IPS DF 4.7 (cell line): Measurements from ENCODE around the gene FRAT1.

ENCODE experiments used
- DNase-seq: peaks from one replicate; pipeline ENCODE4 v3.0.0-alpha.2; 2013; ENCODE audit warnings: low spot score; ENCODE audit errors: extremely low read depth

FRAT1 gene

DNA sequence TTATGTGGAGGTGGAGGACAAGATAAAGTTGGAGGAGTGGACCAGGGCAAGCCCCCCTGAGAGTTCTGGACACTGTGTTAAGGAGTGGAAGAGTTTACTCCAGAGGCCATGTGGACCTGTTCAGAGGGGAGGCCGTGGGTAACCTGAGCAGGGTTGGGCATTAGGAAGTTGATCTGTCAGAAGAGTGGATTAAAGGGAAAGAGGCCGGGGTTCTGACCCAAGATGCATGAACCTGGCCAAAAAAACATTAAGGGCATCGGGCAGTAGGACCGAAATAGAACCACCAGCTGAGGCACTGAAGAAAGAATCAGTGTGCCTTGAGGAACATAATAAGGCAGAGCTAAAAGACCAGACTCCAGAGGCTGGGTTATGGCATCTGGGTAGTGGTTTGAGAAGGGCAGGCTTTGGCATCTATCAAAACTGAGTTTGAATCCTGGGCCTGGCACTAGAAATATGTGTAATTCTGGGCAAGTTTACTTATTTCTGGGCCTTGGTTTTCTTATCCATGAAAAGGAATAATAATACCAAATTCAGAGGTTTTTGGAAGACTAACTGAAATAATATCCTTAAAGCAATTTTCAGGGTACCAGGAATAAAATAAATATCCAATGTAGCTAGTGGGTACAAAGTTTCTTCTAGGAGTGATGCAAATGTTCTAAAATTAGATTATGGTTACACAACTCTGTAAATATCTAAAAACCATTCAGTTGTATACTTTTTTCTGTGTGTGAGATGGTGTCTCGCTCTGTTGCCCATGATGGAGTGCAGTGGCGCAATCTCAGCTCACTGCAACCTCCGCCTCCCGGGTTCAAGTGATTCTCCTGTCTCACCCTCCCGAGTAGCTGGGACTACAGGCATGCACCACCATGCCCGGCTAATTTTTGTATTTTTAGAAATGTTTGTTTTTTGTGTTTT lies 10.9 kb upstream of the FRAT1 start:
- DNase-seq, result no peak

GRCh38 chr10:97311111-97311626 lies 7.9 kb upstream of the FRAT1 start:
- DNase-seq, result no peak

- DNase-seq, result no peak
Measured at GRCh38 chr10:97312897-97313296, 6.2 kb upstream of the FRAT1 start.

GRCh38 chr10:97314671-97315070 lies 4.4 kb upstream of the FRAT1 start:
- no peak for DNase-seq

- no peak for DNase-seq
Measured at GRCh38 chr10:97319671-97320479, 804 bp downstream of the FRAT1 start.

DNA sequence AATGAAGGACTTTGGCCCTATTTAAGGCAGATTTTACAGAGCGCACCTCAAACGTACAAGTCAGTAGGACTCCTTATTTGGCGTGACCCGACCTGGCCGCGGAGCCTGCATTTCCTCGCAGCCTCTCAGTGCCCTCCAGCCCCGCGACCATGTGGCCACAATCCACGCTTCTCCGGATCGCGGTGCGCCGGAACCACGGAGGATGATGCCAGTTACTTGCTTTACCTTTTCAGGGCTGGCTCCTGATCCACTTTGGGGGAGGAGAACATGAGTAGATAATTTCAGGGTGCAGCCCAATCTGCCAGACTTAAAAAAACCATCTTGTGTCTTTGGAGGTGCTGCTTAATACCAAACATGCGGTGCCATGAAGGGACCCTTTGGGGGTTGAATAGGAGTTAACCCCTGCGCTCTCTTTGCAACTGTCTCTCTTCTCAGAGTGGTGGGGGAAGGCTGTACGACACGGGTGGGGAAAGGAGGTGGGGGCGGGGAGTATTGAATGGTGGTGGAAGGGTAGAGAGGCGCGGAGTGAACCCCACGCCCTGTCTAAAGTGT lies 1.5 kb downstream of the FRAT1 start:
- DNase-seq, result no peak

- no peak for DNase-seq
Measured at GRCh38 chr10:97321032-97321803, 2.1 kb downstream of the FRAT1 start.

DNA sequence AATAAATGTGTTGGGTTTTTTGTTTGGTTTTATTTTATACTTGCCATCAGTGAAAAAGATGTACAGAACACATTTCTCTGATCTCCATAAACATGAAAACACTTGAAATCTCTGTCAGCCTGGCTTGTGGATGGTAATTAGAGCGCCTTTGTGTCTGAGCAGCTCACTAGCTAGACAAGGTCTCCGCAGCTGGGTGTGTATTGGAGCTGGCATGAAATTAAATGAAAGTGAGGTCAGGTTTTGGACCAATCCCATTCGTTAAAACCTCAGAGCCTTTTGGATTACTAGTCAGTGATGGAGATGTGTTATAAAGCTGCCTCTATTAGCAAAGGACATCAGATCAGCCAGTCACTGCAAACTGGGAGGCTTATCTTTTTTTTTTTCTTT lies 2.7 kb downstream of the FRAT1 start:
- no peak for DNase-seq

DNA sequence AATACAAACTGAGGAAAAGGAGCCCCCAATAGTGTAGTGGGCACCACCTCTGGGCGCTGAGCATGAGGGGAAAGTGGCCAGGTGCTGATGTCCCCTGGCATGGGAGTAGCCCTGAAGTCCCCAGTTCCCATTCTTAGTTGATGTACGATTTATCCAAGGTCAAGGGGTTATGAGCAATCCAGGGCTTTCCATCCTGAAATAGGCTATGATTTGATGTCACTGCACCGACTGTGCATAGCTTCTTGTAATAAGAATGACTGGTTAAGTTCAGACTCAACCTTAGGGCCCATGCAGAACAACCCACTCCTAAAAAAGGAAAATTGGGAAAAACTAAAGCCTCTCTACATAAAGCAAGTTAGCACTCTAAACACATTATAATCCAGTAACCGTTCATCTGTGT lies 4.4 kb downstream of the FRAT1 start:
- DNase-seq, result no peak

DNA sequence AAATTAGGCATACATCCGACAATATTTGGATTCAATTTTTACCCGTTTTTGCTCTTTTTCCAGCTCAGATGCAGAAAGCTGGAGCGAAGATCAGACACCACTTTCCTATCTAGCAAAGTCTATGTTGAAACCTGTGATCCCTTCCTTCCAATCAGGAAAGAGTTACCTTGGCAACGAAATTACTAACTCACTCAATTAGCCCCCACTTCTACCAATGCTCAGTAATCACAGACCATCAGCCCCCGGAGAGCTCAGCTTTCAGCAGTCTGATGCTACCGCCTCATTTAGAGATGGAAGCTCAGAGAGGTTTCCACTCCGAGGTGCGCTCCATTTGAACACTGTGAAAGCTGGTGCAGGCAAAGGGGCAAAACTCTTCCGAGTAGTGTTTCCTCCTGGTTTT lies 6.7 kb downstream of the FRAT1 start:
- DNase-seq, result no peak

DNA sequence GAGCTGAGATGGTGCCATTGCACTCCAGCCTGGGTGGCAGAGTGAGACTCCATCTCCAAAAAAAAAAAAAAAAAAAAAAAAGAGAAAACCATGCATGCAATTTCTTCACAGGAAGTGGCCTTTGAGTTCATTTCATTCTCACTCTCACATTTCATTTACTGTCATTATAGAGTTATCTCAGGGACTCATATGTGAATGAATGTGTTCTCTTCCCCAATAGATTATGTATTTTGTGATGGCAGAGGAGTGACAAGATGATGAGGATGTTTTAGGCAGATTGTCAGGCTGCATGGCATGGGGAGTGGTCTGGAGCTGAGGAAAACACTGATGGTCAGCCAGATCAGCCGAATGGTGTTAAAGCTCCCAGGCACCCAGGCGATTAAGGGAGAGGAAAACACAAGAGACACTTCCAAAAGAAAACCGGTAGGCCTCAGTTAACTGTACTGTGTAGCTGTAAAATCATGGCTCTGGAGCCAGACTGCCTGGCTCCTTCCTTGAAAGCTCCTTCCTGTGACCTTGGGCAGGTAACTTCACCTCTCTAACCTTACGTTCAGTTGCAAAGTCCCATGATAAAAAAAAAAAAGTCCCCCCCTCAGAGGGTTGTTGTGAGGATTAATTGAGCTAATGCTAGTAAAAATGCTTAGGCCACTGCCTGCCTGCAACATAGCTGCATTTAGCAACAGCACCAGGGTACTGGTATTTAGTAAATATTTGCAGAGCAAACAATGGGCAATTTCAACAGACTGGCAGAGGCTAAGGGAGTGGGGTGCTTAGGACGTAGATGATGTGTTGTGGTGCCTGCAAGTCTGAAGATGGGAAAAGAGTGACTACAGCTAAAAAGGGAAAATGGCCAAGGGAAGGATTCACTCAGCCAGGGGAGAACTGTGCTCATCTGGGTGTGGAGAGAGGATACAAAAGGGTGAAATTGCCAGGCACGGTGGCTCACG lies 8.6 kb downstream of the FRAT1 start:
- DNase-seq, result no peak

DNA sequence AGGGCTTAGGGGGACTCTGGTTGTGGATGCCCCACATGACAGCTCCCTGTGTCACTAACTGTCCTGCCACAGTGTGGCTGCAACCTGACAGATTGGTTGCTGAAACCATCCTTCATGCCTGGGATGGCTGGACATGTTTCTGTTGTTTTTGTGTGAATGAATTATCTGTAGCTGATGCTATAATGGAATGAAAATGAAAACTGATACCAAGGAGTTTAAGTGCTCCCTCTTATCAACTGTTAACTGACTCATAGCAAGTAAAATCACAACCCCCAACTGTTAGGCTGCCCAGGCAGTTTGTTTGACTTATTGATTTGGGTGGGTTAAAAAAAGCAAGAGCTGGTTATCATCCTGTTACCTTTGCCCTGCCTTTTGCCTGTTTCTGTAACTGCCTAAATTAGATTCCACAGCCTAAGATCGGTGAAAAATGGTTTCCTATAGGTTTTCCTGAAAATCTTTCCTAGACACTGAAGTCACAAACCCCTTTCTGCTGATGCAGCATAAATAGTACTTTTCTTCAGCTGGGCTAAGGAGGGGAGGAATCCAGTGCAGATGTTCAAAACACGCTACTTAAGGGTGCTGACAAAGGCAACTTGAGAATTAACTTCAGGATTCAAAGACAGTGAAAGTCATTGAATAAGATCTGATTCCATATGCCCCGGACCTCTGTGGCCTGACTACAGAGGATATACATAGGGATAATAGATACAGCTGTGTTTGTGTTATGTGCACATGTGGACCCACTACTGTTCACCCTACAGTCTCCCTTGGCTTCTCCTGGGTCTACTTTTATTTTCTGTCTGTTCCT lies 9.8 kb downstream of the FRAT1 start:
- no peak for DNase-seq

GRCh38 chr10:97329766-97330165 lies 10.7 kb downstream of the FRAT1 start:
- no peak for DNase-seq

- no peak for DNase-seq
Measured at GRCh38 chr10:97331153-97331703, 12.2 kb downstream of the FRAT1 start.

DNA sequence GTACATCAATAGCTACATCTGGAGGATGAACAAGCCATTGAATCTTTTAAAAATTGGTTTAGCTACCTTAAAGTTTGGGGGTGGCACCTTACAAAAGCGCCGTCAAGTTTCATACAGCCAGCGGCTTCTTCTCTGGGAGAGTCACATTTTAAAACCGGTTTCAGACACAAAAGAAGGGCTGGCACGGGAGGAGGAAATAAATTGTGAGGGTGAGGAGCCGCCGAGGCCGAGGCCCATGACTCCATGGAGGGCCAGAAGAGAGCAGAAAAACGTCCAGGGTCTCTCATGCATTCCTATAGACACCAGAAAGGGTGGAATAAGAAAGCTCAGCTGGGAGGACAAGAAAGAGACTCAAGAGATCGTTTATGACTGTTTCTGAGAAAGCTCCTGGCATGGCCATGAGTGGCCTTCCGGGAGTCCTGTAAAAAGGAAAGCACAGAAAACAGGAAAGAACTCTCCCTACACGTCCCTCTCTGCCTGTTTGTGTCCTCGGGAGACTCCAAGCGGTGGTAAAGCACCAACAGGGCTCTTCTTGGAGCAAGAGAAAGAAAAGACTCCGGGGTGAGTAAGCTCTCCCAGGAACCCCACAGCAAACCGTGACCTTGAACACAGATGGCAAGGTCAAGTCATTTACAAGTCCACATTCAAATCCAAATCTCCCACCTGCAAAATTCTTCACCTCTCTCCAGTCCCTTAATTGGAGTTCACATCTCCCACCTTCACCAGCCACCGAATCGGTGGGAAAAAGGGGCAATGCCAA lies 13.7 kb downstream of the FRAT1 start:
- DNase-seq, result no peak

DNA sequence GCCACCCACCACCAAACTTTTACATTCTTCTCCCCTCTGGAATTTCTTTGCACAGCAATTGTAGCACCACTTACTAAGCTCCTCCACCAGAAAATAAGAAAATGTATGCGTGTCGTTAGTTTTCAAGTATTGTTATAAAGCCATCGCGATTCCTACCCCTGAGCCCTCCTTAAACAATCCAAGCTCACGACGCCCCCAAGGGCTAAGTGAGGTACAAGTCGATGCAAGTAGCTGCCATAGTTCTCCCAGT lies 14.2 kb downstream of the FRAT1 start:
- DNase-seq, result no peak

DNA sequence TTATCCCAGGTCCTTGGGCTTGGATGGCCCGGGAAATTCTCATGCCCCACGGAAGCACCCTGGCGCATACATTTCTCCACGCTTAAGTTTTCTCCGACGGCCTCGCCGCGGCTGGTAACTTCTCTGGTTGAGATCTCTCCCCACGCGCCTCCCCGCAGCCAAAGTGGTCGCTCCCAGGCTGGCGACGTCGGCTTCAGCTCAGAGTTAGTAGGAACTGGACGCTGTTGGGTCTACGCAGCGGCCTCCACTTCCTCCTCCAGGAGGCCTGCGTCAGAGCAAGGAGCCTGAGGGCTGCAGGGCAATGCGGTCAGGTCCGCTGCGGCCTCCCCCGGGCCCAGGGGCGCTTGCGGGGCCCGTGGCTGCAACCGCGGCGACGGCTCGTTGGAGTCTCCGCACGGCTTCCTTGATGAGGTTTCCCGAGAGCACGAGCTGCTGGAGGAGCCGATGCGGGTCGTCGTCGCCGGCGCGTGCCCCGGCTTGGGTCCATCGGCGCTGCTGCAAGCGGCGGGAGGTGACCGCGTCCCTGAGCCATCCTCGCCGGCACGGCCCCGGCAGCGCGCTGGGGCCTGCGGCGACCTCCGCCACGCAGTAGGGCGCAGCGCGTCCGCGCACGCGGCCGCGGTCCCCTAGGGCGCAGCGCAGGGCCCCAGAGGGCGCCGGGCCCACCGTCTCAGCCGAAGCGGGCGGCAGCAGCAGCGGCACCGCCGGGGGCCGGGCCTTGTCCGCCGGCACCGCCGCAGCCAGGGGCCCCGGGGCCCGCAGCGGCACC lies 14.7 kb downstream of the FRAT1 start:
- no peak for DNase-seq
